Retinal pigment epithelial cell (primary cell): Measurements from ENCODE around the gene SUPT3H.

ENCODE experiments used
- DNase-seq: peaks from one replicate; pipeline ENCODE4 v3.0.0-alpha.2; 2010; ENCODE audit warnings: low read depth
- H3K4me3 ChIP-seq: 2 replicates; pipeline ENCODE4 v1.5.1; 2011; ENCODE audit warnings: mild to moderate bottlenecking, low read length, control low read depth, moderate library complexity
- TF ChIP-seq, protein P1 (sequence below): conservative IDR thresholded peaks from 2 replicates; pipeline ENCODE4 v1.5.1; 2011; ENCODE audit warnings: low read depth, low read length, control low read depth, inconsistent platforms

The SUPT3H gene

DNA sequence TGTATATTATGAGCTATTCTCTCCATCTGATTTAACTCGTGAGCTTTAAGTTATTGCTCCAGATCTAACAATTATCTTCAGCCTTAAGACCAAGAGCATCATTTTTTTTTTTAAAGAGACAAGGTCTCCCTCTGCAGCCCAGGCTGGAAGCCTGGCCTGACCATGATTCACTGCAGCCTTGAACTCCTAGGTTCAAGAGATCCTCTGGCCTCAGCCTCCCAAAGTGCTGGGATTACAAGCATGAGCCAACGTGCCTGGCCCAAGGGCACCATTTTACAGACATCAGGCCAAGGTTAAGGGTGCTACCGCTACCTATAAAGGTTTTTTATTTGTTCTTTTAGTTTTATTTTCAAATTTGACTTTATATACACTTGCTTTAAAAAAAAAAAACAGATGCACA lies 2.3 kb downstream of the SUPT3H start:
- DNase-seq: no peak
- TF ChIP-seq, protein P1, sequence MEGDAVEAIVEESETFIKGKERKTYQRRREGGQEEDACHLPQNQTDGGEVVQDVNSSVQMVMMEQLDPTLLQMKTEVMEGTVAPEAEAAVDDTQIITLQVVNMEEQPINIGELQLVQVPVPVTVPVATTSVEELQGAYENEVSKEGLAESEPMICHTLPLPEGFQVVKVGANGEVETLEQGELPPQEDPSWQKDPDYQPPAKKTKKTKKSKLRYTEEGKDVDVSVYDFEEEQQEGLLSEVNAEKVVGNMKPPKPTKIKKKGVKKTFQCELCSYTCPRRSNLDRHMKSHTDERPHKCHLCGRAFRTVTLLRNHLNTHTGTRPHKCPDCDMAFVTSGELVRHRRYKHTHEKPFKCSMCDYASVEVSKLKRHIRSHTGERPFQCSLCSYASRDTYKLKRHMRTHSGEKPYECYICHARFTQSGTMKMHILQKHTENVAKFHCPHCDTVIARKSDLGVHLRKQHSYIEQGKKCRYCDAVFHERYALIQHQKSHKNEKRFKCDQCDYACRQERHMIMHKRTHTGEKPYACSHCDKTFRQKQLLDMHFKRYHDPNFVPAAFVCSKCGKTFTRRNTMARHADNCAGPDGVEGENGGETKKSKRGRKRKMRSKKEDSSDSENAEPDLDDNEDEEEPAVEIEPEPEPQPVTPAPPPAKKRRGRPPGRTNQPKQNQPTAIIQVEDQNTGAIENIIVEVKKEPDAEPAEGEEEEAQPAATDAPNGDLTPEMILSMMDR: no peak
- H3K4me3 ChIP-seq: no peak overlapping the region

DNA sequence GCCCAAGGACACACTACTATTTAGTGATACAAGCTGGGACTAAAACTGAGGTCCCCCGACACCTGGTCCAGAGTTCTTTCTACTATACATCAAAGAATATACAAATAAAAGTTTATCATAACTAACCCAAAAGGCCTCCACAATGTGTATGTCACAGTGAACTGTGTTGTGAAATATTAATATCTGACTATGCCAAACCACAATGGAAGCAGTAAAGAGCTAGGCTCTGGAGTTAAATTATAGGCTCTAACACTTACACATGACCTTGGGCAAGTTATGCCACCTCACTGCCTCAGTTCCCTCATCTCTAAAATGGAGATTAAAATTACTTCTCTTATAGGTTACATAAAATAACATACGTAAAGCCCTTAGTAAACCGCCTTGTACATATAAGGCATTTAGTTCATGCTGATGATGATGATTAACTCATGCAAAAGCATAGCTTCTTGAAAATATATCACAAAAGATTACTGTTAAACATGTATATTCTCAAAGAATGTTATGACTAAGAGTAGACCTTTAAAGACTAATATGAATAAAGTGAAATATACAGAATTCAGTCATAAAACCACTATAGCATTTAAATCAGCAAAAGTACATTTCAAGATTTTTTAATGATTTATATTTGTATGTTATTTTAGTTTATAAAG lies 5.7 kb downstream of the SUPT3H start:
- TF ChIP-seq, protein P1: no peak
- H3K4me3 ChIP-seq: no peak overlapping the region
- DNase-seq: no peak

DNA sequence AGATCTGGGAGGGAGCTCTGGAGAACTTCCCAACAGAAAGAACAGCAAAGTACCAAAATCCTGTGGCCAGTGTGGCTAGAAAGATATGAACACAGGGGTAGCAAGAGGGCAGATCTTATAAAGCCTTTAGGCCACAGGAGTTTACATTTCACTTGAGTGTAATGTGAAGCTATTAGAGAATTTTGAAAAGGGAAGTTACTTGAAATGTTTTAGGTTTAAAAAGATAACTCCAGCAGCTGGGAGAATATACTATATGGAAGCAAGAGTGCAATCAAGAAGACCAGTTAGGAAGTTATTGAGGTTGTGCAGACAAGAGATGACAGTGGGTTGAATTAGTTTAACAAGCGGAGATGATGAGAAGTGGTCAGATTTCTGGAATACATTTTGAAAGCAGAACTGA lies 7.9 kb downstream of the SUPT3H start:
- DNase-seq: no peak
- TF ChIP-seq, protein P1: no peak
- H3K4me3 ChIP-seq: no peak overlapping the region

DNA sequence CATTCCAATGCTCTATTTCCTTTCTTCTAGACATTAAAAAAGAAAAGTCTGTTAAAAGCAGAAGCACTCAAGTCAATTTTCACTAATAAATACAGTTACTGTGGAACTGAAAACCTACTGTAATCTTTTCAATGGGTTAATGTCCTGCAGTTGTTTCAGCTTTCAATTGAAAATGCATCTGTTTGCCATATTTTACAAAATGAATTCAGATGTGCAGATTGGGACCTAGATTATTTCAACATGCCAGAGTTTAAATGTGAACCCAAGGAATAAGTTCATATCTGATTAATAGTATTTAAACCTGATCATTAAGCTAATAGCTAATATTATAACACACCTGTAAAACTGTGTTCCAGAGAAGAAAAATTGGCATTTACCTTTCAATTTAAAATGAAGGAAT lies 9.7 kb downstream of the SUPT3H start:
- TF ChIP-seq, protein P1: no peak
- H3K4me3 ChIP-seq: no peak overlapping the region
- no peak for DNase-seq

DNA sequence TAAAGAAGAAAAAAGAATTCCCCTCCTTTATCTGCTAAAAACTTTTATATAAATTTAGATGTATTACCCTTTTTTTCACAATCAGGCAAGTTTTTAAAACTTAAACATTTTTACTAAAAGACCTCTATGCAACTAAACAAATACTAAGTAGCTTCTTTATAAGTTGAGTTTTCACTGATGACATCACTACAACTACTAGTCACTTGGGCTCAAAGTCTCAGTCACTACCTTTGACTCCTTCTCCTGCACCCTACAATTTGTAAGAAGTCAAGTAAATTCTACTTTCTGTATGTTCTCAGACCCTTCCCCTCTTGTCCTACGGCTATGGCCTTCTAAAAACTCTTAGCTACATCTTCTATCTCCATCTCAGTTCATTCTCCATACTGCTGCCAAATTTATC lies 11.2 kb downstream of the SUPT3H start:
- TF ChIP-seq, protein P1: no peak
- no peak for DNase-seq

DNA sequence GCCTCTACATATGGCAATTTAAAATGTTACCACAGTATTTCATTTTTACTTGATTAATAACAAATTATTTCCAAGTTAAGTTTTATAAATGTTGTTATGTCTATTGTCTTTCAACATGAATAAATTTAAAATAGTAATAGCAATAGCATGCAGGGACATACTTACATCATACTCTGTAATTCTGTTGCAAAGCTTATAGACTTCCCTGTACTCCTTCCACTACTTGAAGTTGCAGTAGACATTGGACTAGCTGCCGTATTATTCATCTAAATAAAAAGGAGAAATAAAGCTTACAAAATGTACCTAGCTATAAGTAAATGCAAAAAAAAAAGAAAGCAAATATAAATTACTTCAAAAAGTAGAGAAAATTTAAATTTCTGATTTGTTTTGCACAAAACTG lies 12.7 kb downstream of the SUPT3H start:
- DNase-seq: no peak
- H3K4me3 ChIP-seq: no peak overlapping the region
- TF ChIP-seq, protein P1: no peak

More for the DNA sequence above, 11.2 kb downstream of the SUPT3H start:
- H3K4me3 ChIP-seq: no peak overlapping the region

DNA sequence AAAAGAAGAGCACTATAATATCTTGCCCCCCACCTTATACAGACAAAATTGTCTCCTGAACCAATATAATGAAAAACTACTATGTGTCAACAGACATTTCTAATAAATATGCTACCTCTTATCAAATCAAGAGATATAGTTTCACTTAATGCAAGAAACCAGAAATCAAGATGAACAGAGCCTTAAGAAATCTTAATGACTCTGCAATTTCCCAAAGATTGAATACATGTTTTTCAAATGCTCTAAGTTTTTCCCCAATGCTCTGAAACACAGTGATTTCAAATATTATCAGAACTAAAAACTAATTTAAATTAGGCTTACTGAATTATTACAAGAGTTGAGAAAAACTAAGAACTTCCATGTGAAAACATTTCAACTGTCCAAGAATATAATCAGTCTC lies 13.3 kb downstream of the SUPT3H start:
- no peak overlapping the region for H3K4me3 ChIP-seq
- no peak for DNase-seq
- TF ChIP-seq, protein P1: no peak
